HG02938 (cell line): Measurements from ENCODE around the gene SUPT20HL1.
"Not testable (repeated sequence)": the region's sequence is repeated elsewhere in the genome, so short reads cannot be mapped to it uniquely, and the experiment has no call there.

Experiments used
- ATAC-seq: cut with Tn5 transposase; IDR thresholded peaks from one replicate; pipeline ENCODE4 v1.9.1; 2021; ENCODE audit warnings: mild to moderate bottlenecking, moderate library complexity; ENCODE audit not compliant: unreplicated experiment

The SUPT20HL1 gene

DNA sequence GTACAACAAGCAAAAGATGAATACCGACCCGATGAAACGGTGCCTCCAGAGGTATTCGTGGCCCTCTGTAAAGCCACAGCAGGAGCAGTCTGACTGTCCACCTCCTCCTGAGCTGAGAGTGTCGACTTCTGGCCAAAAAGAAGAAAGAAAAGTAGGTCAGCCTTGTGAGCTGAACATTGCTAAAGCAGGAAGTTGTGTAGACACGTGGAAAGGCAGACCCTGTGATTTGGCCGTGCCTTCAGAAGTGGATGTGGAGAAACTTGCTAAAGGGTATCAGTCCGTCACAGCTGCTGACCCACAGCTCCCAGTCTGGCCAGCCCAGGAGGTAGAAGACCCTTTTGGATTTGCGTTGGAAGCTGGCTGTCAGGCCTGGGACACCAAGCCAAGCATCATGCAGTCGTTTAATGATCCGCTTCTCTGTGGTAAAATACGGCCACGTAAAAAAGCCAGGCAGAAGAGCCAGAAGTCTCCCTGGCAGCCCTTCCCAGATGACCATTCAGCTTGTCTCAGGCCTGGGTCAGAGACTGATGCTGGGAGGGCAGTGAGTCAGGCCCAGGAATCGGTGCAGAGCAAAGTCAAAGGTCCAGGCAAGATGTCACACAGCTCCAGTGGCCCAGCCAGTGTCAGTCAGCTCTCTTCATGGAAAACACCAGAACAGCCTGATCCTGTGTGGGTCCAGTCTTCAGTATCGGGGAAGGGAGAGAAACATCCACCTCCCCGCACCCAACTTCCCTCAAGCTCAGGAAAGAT, 3.2 kb downstream of the SUPT20HL1 start:
- not testable (repeated sequence) for ATAC-seq

DNA sequence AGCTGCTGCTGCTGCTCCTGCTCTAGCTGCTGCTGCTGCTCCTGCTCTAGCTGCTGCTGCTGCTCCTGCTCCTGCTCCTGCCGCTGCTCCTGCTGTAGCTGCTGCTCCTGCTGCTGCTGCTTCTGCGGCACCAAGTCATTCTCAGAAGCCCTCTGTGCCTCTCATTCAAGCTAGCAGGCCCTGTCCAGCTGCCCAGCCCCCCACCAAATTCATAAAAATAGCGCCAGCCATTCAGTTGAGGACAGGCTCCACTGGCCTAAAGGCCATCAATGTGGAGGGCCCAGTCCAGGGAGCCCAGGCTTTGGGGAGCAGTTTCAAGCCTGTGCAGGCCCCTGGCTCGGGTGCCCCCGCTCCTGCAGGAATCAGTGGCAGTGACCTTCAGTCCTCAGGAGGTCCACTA, 3.9 kb downstream of the SUPT20HL1 start:
- no peak for ATAC-seq

- ATAC-seq = no peak
These were observed 4.6 kb downstream of the SUPT20HL1 start for GRCh38 chrX:24364851-24365538.

GRCh38 chrX:24366762-24367400, 6.4 kb downstream of the SUPT20HL1 start:
- ATAC-seq = not testable (repeated sequence)

DNA sequence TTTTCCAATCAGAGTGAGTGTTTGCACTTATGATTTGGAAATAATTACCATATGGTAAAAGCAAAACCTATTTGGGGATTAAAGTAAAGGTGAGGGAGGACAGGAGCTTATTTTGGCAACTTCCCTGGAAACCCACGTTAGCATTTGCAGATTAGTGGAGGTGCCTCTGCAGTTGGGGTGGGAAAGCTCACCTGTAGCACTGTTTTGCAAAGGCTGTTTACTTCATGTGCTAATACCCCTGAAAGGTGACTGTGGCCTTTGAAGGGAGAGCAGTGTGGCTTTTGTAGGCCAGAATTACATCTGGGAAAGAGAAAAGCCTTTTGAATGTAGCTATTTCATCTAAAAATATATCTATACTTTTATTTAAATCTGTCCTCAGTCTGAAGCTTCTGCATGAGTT, 9.4 kb downstream of the SUPT20HL1 start:
- ATAC-seq = no peak

DNA sequence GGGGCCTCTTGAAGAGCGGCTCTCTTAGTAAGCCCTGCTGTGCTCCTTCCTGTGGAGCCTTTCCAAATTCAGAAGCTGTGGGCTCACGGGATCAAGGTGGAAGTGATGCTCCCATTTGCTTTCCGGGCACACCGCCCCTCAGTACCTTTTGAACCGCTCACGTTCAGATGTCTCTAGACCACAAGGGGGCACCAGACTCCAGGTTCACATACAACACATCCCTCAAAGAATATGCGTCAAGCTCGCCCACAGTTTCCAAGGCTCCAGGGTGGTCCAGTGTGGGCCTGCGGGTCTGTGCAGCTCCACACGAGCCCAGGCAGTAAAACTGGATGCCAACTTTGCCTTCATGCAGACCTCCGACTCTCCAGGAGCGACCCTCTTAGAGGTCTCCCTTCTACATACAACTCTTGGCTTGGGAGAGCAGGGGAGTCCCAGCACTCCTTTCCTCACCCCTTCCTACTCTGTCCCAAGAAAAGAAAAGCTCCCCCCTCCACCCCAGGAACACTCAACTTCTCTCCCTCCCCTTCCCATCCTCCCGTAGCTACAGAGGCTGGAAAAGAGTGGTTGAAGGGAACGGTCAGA, 11.0 kb downstream of the SUPT20HL1 start:
- ATAC-seq = peak; percentile 78

DNA sequence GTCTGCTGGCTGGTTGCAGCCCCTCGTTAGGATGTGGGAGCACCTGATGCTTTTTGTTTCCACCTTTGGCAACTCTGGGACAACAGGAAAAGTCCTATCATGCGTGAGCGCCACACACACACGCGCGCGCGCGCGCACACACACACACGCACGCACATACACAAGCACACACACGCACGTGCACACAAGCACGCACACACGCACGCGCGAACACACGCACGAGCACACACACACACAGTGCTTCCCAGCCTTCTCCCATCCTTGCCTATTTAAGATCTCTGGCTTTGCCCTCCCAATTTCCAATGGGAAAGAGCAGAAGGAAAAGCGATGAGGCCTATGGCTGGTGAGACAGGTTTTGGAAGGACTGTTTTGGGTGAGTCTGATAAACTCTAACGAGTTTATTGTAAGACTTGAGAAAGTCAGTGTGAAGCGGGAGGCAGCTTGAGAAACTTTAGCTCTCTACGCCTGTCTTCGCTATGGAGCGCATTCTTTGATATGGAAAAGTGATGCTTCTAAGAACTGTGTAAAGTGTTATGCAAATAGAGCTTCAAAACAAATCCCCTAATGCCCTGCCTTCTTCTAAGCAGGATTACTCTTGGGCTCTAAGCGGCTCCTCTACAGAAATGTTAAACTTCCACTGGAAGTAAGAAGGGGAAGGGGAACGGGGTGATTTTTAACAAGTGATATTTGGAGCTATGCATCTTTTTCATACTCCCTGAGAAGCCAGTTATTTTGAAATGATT, 11.8 kb downstream of the SUPT20HL1 start:
- no peak for ATAC-seq

DNA sequence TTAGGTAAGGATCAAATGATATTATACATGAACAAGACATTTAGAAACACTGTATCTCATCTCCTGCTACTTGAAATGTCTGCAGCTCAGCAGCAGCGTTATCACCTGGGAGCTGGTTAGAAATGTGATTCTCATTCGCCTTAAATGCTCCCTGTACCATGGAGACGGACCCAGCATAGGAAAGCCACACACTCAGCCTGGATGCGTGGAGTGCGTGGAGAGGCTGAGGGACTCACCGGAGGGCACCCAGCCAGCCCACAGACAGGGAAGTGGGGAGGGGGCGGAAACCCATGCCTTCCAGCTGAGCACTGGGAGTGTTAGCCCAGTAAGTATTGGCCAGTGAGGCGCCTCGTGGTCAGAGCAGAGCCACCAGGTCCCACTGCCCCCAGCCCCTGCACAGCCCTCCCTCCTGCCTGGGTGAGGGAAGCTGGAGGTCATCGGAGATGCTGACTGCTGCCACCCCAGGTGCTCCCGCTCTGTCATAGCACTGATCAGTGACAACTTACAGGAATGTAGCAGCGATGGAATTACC, 15.2 kb downstream of the SUPT20HL1 start:
- ATAC-seq = no peak

GRCh38 chrX:24376403-24376802, 16.0 kb downstream of the SUPT20HL1 start:
- no peak for ATAC-seq

DNA sequence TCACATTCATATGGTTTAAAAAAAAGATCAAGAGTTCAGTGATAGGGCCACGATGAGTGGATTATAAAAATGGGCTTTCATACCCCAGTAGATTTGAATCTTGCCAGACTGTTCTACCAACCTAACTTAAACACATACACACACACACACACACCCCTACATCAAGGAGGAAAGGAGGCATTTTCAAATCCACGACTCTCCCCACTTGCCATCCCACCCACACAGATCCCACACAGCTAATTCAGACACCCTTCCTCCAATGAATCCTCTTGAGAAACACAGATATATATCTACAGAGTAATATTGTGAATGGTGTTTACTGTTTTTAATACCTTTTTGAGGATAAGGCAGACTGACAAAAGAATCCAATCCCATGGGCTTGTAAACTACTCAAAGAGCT, 16.8 kb downstream of the SUPT20HL1 start:
- no peak for ATAC-seq

DNA sequence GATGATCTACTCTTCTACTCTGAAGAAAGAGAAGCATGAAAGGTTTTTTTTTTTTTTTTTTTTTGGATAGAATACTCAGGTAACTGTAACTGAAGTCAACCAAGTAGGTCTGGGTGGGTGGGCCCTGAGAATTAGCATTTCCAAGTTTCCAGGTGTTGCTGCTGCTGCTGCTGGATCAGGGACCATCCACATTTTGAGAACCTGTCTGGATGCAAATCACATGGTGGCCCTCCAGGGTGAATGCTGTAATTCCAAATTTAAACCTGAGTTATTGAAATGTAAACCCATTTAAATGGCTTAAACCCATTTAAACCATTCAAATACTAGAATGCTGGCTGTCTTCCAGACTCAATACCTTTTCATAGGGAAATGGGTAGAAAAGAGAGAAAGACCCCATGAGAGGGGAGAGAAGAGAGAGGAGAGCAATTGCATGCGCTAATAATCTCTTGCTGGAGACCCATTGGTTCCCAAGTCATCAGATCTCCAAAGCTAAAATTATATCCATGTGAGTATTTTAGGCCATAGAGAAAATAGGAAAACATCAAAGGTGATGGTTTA, 17.6 kb downstream of the SUPT20HL1 start:
- no peak for ATAC-seq

- ATAC-seq = no peak
These were observed 18.3 kb downstream of the SUPT20HL1 start for GRCh38 chrX:24378706-24379105.

DNA sequence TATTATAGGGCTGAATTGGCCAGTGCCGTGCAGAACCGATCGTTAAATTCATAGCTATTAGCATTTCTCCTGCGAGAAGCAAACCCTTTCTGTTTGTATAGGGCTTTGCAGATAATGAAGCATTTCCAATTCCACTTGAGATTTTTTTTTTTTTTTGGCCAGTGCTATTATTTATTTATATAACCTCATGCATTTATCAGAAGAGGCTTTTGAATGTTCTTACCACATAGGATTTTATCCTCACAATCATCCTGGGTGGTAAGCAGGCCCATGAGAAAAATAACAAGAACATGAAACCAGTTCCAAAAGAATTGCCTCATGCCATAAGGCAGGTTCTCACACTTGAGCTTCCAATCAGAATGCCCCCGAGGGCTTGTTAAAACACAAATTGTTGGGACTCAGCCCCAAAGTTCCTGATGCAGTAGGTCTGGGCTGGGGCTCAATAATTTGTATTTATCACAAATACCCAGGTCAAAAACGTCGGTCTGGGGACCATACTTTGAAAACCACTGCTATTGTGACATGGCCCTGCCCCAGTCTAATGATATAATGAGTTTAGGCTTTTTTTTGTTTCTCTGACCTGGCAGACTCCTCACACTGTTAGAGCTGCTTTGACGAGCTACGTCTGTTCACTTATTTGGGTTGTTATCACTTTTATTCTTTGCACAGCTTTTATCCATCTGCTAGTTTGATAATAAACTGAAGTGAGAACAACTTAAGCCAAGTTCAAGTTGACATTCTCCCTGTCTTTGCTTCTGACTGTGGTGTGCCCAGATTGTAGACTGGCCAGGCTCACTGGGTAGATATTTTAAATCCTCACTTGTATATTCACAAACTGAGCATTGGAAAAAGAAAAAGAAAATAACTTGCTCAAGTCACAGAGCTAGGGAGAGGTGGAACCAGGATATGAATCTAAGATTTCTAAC, 20.1 kb downstream of the SUPT20HL1 start:
- no peak for ATAC-seq

GRCh38 chrX:24382315-24382714, 21.9 kb downstream of the SUPT20HL1 start:
- not testable (repeated sequence) for ATAC-seq

DNA sequence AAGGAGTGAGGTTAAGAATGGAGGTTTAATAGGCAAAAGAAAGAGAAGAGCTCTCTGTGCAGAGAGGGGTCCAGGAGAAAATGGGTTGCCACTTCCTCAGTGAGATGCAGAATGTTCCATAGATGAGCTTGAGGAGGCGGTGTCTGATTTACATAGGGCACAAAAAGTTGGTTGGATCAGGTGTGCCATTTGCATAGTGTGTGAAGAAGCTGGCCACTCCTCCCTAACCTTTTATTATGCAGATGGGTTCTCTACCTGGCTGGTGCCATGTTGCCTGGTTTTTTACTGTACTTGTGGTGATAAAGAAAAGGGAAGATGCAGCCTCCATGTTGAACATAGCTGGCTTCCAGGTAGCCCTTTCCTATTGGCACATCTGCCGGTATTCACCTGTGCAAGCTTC, 27.3 kb downstream of the SUPT20HL1 start:
- no peak for ATAC-seq

DNA sequence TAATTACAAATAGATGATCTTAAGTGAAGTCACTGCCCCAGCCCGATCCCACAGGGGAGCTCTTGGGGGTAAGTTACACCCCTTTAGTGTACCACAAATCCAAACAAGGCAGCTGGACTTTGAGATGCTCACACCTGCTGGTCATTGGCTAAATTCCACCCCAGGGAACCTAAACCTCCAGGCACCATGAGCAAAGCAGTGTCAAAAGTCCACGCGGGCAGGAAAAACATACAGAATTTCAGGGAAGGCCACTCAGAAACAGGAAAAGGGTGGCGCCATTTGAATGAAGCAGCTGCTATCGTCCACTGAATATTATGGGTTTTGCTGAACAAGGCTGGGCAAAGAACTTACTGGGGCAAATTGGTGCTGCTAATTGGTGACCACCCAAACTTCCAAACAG, 30.9 kb downstream of the SUPT20HL1 start:
- no peak for ATAC-seq

DNA sequence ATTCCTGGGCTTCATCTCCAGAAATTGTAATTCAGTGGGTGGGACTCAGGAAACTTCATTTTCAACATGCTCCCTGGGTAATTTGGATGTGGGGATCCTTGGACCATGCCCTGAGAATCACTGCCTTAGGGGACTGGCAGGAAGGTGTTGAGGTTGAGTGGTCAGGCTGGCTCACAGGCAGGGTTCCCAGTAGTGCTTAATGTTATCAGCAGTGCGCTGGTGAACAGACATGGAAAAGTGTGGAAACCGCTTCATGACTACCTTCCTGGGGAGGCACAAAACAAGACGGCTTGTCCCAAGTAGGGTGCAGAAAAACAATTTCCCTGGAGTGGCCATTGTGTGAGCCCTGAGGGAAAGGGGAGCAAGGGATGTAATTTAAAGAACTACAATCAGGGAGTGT, 31.4 kb downstream of the SUPT20HL1 start:
- no peak for ATAC-seq

GRCh38 chrX:24392709-24393108, 32.3 kb downstream of the SUPT20HL1 start:
- no peak for ATAC-seq

DNA sequence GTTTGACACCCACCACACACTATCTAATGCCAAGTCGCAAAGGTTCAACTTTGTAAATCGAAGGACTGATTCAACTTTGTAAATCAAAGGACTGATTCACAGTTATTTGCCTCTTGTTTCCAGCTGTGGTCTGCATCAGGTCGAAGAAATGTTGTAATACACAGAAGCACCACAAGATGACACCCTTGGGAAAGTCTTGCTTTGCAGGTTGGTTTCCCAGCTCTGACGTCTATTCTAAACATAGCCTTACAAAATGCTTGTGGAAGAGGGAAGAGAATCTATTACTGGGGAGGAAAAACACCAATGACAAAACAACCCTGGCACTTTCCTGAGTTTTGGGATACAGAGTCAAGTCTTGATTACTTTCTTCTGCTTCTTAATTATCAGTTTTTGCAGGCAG, 35.3 kb downstream of the SUPT20HL1 start:
- no peak for ATAC-seq
